Measurements from ENCODE around the gene SIK1. TPM values are rescaled to one million over a fixed set of nuclear protein-coding genes. Genes with fewer than 3 reads are reported as not detected.

SIK1 gene
- polyA plus RNA-seq, 1 donor (not counting 4 experiments of a cell fraction or from before 2014, with no cell fraction given), result 49.6 TPM

DNA sequence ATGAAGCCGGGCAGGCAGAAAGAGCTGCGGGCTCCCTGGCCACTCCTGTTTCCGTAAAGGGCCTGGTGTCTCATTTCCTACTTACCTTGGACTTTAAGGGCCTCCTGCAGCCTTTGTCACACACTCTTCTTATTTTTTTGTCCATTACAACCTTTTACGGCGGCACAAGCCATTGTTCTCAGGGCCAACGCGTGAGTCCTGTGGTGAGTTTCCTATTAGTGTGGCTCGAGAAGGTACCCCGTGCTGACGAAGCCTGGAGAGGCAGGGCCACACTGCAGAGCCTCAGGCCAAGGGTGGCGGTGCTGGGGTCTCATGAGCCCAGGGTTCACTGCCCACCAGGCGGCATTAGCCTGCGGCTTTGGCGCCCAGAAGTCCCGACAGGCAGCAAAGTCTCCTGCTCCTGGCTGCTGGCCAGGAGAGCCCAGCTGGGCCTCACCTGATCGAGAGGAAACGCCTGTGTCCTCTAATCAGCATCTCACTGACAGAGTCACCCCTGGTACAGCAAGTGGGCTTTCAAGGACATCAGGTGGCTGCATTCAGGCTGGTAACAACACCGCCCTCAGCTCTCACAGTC lies 62.0 kb downstream of the SIK1 start:
- TF ChIP-seq EZH2 (IDR thresholded peaks at IDR 0.05; ENCODE audit: low read length) (no peak), CTCF (optimal IDR thresholded peaks at IDR 0.05 in 1 of 3, IDR thresholded peaks at IDR 0.05 in 1 of 3, conservative IDR thresholded peaks at IDR 0.05 in 1 of 3; ENCODE audit: extremely low read depth in 1 of 3, insufficient read depth in 2 of 3, low read length in 3 of 3) (no peak)
- H3K79me2 ChIP-seq (ENCODE audit: control insufficient read depth, insufficient read depth, low read length), result no peaks in the 10 kb centered on the region
- no peak overlapping the region for H3K27ac ChIP-seq (ENCODE audit: control insufficient read depth, insufficient read depth, low read length)
- DNase-seq (ENCODE audit: low read depth, low spot score) (no peak), FAIRE-seq (no peak)
- no peaks in the 10 kb centered on the region for H3K9me3 ChIP-seq (ENCODE audit: control insufficient read depth, low read depth, low read length)
- H3K4me1 ChIP-seq (ENCODE audit: control insufficient read depth, extremely low read depth, insufficient read depth, low read length), result peaks cover 33% of the 10 kb centered on the region
- no peak overlapping the region for H2AFZ ChIP-seq (ENCODE audit: control insufficient read depth, low read length)
- dilution Hi-C loops (cut with MboI; ENCODE audit: extremely low pct_ligation_motif_present, low sequenced_read_pairs), result no loop called here
- H3K4me2 ChIP-seq (ENCODE audit: control insufficient read depth, extremely low read depth, insufficient read depth, low read depth, low read length), result no peak overlapping the region
- H3K36me3 ChIP-seq (ENCODE audit: control insufficient read depth in 2 of 2, extremely low read depth in 1 of 2, insufficient read depth in 2 of 2, low read length in 2 of 2), result no peaks in the 10 kb centered on the region
- no peaks in the 10 kb centered on the region for H3K27me3 ChIP-seq (ENCODE audit: control insufficient read depth, extremely low read depth, insufficient read depth, low read length)
- H3K9me1 ChIP-seq (ENCODE audit: control insufficient read depth, extremely low read depth, insufficient read depth, low read length), result no peaks in the 10 kb centered on the region
- H3K4me3 ChIP-seq (ENCODE audit: control insufficient read depth in 2 of 3, extremely low read depth in 1 of 3, insufficient read depth in 2 of 3, low read depth in 1 of 3, low read length in 3 of 3), result no peak overlapping the region
- H4K20me1 ChIP-seq (ENCODE audit: control insufficient read depth, extremely low read depth, insufficient read depth, low read length), result no peaks in the 10 kb centered on the region
- H3K9ac ChIP-seq (ENCODE audit: control insufficient read depth, extremely low read depth, insufficient read depth, low read length), result no peak overlapping the region

Other genes starting within 250 kb of the SIK1 start
- 6.1 to 8.7 TPM (median 6.7 TPM) in 3 replicates for gene HSF2BP, start 232.4 kb upstream of the SIK1 start, polyA plus RNA-seq
- gene RRP1B, start 232.4 kb upstream of the SIK1 start, polyA plus RNA-seq, result 13.0 to 24.0 TPM (median 19.8 TPM) in 3 replicates